Mucosa of descending colon (tissue), 3 donors: ENCODE measurements around the gene PDE11A. TPM values are rescaled to one million over a fixed set of nuclear protein-coding genes. Genes with fewer than 3 reads are reported as not detected.

Experiments
- ATAC-seq: fragments of 200-7000 bp; cut with Tn5 transposase; one replicate; pipeline ENCODE4 v1.9.1; 2020; ENCODE audit warnings: mild to moderate bottlenecking, moderate library complexity
- DNase-seq, 3 donors: peaks; one replicate each; pipeline ENCODE4 v3.0.0-alpha.2; 2020
- H3K36me3 ChIP-seq: fragments of 200-600 bp; one replicate; pipeline ENCODE4 v1.8.0; 2021; ENCODE audit warnings: low read depth, mild to moderate bottlenecking
- H3K4me1 ChIP-seq: fragments of 200-600 bp; one replicate; pipeline ENCODE4 v1.8.0; 2021; ENCODE audit warnings: low read depth, mild to moderate bottlenecking
- H3K4me3 ChIP-seq: fragments of 200-600 bp; one replicate; pipeline ENCODE4 v1.8.0; 2021; ENCODE audit warnings: mild to moderate bottlenecking
- H3K9me3 ChIP-seq: fragments of 200-600 bp; one replicate; pipeline ENCODE4 v1.8.0; 2021; ENCODE audit warnings: mild to moderate bottlenecking
- intact Hi-C, 2 donors: fragments of 100-400 bp; cut with DNase I in 1 of 2; cut with micrococcal nuclease in 1 of 2; formaldehyde crosslinking; loops; one replicate each; pipeline versions ENCODE4 v1.11.0 to v1.11.1; 2022; cut with DNase I, micrococcal nuclease
- total RNA-seq, 3 donors: library from RNA; stranded (reverse); fragmentation: NEBNext Ultra II Directional in 2 of 3; extraction: Animal tissue kit (Norgen Biotek cat#: 25700) in 2 of 3; gene quantifications; one replicate each; pipeline versions ENCODE4 v1.2.1 to v1.2.4, GENCODE V29; 2021 to 2023
- TF ChIP-seq, protein P1 (sequence below): fragments of 200-600 bp; IDR thresholded peaks from one replicate; pipeline ENCODE4 v1.8.0; 2022; ENCODE audit warnings: antibody characterized with exemption, mild to moderate bottlenecking
- donor health status: DM: no; HTN: no; CAD: no; lungs with moderate emphysema.
- donor health status: DM: no; HTN: no; CAD: no.
- donor health status: DM: no; HTN: yes; CAD: no.

The PDE11A gene
- total RNA-seq, 3 donors from 2014 or later, result 1.0 to 3.2 (median 2.7) TPM

DNA sequence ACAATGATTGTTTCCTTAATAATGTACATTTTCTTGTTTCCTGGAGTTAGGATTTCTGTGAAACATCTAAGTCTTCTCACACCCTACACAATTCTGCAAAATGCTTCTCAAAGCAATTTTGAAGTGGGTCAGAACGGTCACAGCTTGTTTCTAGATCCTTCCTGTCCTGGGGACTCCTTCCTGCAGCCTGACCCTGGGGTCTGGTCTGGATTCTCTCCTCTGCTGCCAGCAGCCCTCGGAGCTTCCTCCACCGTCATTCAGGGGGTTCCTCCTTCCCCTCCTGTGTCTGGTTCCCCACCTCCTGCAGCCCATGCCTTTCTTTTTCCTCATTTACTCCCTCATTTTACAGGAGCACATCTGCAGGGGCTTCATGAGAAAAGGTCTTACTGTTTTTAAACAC, 357.9 kb downstream of the PDE11A start:
- intact Hi-C loops, result no loop called here
- ATAC-seq (no peak), DNase-seq (no peak)
- TF ChIP-seq, protein P1, sequence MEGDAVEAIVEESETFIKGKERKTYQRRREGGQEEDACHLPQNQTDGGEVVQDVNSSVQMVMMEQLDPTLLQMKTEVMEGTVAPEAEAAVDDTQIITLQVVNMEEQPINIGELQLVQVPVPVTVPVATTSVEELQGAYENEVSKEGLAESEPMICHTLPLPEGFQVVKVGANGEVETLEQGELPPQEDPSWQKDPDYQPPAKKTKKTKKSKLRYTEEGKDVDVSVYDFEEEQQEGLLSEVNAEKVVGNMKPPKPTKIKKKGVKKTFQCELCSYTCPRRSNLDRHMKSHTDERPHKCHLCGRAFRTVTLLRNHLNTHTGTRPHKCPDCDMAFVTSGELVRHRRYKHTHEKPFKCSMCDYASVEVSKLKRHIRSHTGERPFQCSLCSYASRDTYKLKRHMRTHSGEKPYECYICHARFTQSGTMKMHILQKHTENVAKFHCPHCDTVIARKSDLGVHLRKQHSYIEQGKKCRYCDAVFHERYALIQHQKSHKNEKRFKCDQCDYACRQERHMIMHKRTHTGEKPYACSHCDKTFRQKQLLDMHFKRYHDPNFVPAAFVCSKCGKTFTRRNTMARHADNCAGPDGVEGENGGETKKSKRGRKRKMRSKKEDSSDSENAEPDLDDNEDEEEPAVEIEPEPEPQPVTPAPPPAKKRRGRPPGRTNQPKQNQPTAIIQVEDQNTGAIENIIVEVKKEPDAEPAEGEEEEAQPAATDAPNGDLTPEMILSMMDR, result no peak
- Histone ChIP-seq H3K9me3 (no peaks in the 10 kb centered on the region), H3K4me1 (no peaks in the 10 kb centered on the region), H3K36me3 (no peaks in the 10 kb centered on the region), H3K4me3 (no peak overlapping the region)

DNA sequence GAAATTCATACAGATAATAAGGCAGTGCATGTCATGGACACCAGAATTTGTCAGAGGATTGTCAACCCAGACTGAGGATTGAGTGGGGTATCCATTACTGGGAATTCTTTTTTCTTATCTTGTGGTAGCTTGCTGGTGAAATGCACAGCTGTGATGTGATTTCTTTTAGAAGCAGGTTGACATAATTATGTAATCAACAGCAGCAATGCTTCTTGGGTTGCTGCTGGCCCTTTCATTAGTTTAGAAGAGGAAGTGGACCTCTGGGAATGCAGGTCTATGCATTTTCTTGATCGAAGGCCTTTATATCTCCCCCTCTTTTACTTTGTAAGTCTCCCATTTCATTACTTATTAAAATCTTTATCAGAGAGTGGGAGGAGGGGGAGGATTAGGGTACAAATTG, 360.1 kb downstream of the PDE11A start:
- DNase-seq (no peak), ATAC-seq (no peak)
- intact Hi-C loops, result no loop called here
- no peaks in the 10 kb centered on the region for H3K4me1 ChIP-seq
- H3K36me3 ChIP-seq, result no peaks in the 10 kb centered on the region
- H3K4me3 ChIP-seq, result no peak overlapping the region
- no peaks in the 10 kb centered on the region for H3K9me3 ChIP-seq
- TF ChIP-seq, protein P1, result no peak

DNA sequence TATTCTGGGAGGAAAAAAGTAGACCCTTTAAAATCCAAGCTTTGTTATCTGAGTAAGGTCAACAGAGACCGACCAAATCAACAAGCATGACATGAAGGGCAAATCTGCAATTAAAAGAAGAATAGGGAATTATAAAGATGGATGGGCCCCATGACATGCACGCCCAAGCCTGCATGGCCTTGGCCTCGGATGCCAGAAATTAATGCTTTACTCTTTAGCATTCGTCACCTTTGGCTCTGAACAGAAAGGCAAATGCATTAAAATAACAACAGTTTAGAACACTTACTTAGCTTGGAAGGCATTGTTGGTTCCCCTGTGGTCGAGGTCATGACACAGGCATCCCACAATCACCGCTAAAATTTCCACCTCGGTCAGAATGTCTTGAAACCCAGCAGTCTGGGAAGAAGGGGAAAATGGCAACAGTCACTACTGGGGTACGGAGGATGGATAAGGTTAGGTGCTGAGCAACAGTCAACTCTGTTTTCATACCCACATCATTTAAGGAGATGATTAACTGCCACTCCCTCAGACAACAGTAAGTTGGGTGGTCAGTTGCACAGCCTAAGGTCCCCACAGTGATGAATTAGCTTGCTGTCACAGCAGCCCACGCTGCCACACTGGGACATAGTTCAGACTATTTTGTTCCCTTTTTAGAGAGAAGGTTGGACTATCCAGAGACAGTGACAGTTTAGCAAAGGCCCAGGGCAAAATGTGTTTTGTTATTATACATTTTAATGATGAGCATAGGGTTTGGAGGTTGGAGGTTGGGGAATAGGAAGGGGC, 360.9 kb downstream of the PDE11A start:
- Histone ChIP-seq H3K9me3 (no peaks in the 10 kb centered on the region), H3K4me3 (no peak overlapping the region), H3K4me1 (no peaks in the 10 kb centered on the region), H3K36me3 (no peaks in the 10 kb centered on the region)
- ATAC-seq (no peak), DNase-seq (no peak)
- TF ChIP-seq, protein P1, result no peak
- intact Hi-C loops, result no loop called here

DNA sequence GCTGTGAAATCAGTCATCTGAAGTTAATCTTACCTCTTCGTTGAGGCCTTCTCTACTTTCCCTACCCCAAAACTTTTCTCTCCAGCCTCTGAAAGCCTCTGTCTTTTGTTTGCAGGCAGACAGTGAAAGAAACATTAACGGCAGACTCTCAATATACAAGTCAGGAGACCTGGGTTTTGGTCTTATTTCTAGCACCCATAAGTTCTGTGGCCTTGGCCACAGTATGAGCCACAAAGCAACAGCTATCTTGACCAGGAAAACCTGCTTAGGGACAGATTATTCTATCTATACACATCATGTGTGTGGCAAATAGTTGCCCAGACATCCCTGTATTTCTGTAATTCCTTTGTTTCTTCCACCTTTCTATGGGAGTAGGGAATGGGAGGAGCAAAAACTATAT, 361.7 kb downstream of the PDE11A start:
- Histone ChIP-seq H3K9me3 (no peaks in the 10 kb centered on the region), H3K36me3 (no peaks in the 10 kb centered on the region), H3K4me1 (no peaks in the 10 kb centered on the region), H3K4me3 (no peak overlapping the region)
- intact Hi-C loops, result no loop called here
- ATAC-seq (no peak), DNase-seq (no peak)
- TF ChIP-seq, protein P1, result no peak

DNA sequence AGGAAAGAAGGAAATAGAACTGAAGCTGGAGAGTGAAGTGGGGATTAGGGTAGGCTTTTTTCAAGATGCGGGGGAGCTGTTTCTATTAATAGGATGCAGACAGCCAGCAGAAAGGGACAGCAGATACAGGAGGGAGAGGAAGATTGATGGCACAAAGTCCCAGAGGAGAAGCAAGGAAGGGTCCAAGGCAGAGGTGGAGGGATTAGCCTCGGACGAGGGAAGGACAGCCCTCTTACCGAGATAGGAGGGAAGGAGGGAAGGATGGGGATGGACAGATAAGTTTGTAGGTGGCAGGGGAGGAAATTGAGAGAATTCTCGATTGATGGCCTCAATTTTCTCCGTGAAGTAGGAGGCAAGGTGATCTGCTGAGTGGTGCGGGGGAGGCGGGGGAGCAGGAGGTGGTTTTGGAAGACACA, 362.6 kb downstream of the PDE11A start:
- no peak for DNase-seq

More for the DNA sequence above, 362.6 kb downstream of the PDE11A start:
- Histone ChIP-seq H3K4me1 (no peaks in the 10 kb centered on the region), H3K9me3 (no peaks in the 10 kb centered on the region), H3K36me3 (no peaks in the 10 kb centered on the region), H3K4me3 (no peak overlapping the region)
- intact Hi-C loops, result no loop called here
- ATAC-seq, result no peak
- TF ChIP-seq, protein P1, result no peak
